G401 (cell line): ENCODE data around the gene SLIT3. TPM values are rescaled to one million over a fixed set of nuclear protein-coding genes. Genes with fewer than 3 reads are reported as not detected.

Source experiments
- DNase-seq: peaks from one replicate; pipeline ENCODE4 v3.0.0-alpha.2; 2015; ENCODE audit warnings: low spot score
- in situ Hi-C: cut with HindIII; loops from 2 replicates; pipeline ENCODE4 v1.10.0; 2016; ENCODE audit warnings: low sequenced_read_pairs, mixed read lengths
- total RNA-seq: library from RNA; depleted of rRNA; stranded (reverse); fragments of >200 nt; shearing (Covaris generic); gene quantifications from 2 replicates; pipeline ENCODE4 v1.2.3, GENCODE V29; 2014

The SLIT3 gene
- total RNA-seq, 1 experiment from 2014 or later, result 0.03 TPM

DNA sequence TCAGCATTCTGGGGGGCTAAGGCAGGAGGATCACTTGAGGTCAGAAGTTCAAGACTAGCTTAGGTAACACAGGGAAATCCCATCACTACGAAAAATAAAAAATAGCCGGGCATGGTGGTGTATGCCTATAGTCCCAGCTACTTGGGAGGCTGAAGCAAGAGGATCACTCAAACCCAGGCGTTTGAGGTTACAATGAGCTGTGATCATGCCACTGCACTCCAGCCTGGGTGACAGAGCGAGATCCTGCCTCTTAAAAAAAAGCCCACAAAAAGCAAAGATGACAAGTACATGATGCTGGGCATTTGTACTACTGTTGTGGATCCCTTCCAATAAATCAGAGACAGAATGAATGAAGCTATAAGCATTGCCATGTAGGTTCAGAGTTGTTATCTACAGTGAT, 401.7 kb downstream of the SLIT3 start:
- DNase-seq, result no peak
- in situ Hi-C loops, result no loop called here

DNA sequence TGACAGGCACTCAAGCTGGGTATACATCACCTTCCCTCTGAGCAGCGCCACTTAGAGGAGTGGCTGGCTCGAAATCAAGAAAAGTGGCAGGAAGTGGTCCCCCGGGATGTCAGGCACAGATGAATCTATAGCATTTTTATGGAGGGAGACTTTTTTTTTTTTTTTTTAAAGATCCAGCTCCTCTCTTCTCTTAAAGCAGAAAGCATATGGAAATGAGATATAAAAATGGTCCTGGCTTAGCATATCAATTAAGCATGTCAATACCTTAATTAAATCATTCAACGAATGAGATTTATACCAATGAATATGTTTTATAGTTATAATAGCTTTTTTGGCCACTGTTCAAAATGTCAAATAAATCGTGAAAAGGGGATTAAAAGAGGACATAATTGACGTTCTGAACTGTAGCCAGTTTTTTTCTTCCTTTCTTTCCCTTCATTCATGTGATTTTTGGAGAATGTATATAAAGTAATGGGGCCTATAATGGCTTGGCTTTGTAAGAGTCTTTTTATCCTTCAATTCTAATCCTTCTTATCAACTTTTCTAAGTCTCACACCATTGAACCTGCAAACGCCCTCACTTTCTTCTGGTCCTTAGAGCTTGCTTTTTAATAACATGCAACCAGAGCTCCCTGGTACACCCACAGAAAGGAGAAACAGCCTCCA, 402.6 kb downstream of the SLIT3 start:
- in situ Hi-C loops, result no loop called here
- no peak for DNase-seq

DNA sequence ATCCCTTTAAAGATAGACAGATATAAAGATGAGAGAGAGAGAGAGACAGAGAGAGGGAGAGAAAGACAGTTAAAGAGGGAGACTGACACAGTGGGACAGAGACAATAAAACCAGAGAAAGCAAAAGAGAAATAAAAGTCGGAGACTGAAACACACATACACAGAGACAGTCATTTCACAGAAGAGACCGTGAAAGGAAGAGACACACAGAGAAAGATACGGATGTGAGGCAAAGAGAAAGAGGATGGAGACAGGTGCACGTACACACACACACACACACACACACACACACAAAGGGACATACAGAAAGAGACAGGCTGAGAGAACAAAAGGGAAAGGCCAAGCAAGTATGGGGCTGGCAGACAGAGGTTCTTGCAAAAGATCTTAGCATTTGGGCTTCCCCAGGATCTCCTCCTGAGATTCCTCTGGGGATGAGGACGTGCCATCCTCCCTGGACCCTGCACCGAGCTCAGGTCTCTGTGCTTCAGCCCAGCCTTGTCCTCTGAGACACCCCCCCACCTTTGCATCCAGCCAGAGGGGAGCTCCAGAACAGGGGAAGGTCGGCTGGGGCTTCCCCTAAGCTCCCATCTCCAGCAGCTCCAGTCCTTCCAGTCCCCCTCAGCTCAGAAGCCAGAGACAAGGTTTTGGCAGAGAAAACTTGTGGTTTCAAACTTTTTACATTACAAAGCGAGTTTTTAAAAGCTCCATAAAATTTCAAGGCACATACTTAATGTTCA, 403.4 kb downstream of the SLIT3 start:
- DNase-seq, result no peak
- in situ Hi-C loops, result no loop called here

- no peak for DNase-seq
- in situ Hi-C loops, result no loop called here
Observed at GRCh38 chr5:168895295-168896071, 405.5 kb downstream of the SLIT3 start.

GRCh38 chr5:168893283-168893682, 407.7 kb downstream of the SLIT3 start:
- DNase-seq, result no peak
- in situ Hi-C loops, result no loop called here

- no peak for DNase-seq
- in situ Hi-C loops, result no loop called here
Observed at GRCh38 chr5:168892618-168893186, 408.2 kb downstream of the SLIT3 start.

- in situ Hi-C loops, result no loop called here
- DNase-seq, result no peak
Observed at GRCh38 chr5:168890816-168891812, 409.8 kb downstream of the SLIT3 start.

- in situ Hi-C loops, result no loop called here
Observed at GRCh38 chr5:168889039-168889438, 411.9 kb downstream of the SLIT3 start.

GRCh38 chr5:168887931-168888330, 413.0 kb downstream of the SLIT3 start:
- in situ Hi-C loops, result no loop called here
- no peak for DNase-seq

More at GRCh38 chr5:168889039-168889438, 411.9 kb downstream of the SLIT3 start:
- no peak for DNase-seq

DNA sequence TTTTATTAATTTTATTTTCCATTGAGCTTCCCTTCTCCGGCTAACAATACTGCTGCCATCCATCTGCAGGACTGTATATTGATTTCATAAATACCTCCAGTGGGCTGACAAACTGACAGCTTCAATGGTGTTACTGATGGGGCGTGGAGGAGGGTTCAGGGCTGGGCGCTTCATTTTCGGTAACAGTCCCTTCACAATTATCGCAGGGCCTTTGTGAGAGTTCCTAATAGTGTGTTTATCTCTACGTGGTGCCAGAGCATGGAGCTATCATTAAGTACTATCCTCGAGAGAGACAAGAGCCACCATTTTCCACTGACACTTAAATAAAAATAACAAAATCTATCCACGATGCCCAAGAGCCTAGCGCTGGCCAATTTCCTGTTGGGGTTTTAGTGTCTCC, 414.8 kb downstream of the SLIT3 start:
- in situ Hi-C loops, result no loop called here
- no peak for DNase-seq

DNA sequence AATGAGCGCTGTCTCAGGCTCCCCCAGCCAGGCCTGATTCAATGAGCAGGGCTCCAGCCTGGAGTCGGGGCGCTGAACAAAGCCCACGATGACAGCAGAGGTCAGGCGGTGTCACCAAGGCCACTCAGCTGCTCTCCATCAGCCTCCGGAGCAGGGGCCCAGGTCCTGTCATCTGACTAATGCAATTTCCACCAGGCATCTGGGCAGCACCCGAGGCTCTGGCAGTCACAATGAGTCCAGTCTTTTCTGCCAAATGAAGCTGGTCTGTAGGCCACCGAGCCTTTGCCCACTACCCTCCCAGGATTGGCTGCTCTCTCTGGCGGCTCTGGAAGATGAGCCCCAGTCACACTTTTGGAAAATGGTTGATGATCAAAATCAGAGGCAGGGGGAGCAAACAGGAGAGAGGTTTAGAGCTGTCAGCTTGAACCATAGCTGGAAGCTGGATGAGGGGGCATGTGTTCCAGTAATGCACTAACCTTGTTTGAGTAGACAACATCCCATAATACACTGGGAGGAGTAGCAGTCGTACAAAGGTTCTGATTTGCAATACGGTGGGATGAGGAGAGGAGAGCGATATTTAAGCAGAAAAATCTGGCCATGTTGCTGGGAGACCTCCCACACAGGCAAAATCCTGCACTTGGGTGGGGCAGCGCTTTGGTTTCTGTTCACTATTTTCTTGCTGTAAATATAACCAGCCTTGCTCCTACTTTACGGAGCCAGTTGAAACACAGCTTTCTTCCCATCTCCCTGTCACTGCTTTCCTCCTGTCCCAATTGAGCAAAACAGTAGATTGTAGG, 415.4 kb downstream of the SLIT3 start:
- in situ Hi-C loops, result no loop called here
- DNase-seq, result no peak

DNA sequence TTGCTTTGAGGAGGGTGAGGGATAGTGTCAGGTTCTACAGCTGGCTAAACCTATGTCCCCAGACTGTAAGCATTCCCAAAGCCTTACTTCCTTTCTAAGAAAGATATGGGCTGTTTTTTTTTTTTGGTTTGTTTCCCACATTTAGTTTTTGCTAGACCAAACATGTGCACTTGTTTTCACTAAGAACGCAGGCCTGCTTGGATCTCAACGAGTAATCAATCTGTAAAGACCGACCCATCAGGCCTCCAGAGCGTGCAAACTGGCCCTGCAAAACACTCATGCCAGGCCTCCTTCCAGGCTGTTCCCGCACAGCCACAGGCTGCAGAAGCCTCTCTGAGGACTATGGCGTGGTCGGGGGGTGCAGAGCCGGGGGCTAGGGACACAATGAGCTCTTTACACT, 416.9 kb downstream of the SLIT3 start:
- in situ Hi-C loops, result no loop called here
- DNase-seq, result no peak

GRCh38 chr5:168883281-168883741, 417.6 kb downstream of the SLIT3 start:
- DNase-seq, result no peak
- in situ Hi-C loops, result no loop called here

DNA sequence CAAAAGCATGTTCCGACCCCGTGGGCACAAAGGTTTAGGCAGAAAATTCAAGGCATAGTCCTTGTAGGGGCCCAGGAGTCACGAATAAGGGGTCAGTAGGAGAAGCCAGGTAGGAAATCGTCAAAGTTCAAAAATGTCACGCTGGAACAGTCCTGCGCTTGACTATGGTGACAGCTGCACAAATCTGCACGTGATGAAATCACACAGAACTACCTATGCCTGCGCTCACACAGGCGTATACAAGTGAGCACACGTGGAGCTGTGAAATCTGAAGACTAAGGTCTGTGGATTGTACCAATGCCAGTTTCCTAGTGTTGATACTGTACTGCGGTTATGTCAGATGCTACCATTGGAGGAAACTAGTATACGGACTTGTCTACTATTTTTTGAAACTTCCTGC, 418.7 kb downstream of the SLIT3 start:
- DNase-seq, result no peak
- in situ Hi-C loops, result no loop called here

GRCh38 chr5:168881427-168882149, 419.4 kb downstream of the SLIT3 start:
- DNase-seq, result no peak
- in situ Hi-C loops, result no loop called here

DNA sequence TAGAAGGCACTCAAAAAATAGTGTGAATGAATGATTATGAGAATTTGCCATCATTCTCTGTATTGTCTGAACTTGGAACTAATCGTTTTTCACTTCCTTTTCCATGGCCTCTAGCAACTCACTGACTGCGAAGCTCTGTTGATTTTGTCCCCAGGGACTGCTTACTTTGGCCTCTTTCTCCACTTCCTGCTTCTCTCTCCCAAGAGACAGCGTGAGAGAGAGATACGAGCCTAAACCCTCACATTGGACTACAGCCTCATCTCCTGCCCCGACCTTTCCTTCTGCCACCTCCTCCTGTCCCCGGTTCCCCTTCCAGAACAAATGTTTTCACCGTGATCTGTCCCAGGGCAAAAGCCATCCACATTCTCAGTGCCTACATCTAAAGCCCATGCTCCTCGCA, 421.0 kb downstream of the SLIT3 start:
- in situ Hi-C loops, result no loop called here
- no peak for DNase-seq

DNA sequence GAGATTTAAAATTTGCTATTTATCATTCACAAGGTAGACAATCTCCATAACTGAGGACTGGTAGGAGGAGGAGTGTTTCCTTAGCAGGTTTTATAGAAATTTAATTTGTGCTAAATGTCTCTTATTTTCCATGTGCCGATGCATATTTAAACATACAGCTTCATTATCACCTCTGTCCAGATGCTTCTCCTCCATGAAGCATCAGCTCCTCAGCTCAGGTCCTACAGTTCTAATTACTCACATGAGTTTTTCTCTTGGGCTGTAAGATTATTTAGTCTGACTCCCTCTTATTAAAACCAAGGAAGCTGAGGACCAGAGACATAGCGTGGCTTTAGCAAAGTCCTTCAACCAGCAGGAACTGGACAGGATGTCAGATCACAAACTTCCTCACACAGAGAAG, 421.6 kb downstream of the SLIT3 start:
- DNase-seq, result no peak
- in situ Hi-C loops, result no loop called here
